B cell (primary cell): Measurements from ENCODE around the gene CAMTA1.

Experiments
- EZH2 ChIP-seq: IDR thresholded peaks from 2 replicates; pipeline ENCODE4 v1.6.1; 2012; ENCODE audit warnings: borderline replicate concordance, low read depth, mild to moderate bottlenecking, moderate library complexity, low read length; ENCODE audit not compliant: insufficient read depth, poor library complexity, severe bottlenecking
- TF ChIP-seq, protein P1 (sequence below): fragments of 200-600 bp; IDR thresholded peaks from one replicate; pipeline ENCODE4 v1.8.0; 2022; ENCODE audit warnings: antibody characterized with exemption, mild to moderate bottlenecking

DNA sequence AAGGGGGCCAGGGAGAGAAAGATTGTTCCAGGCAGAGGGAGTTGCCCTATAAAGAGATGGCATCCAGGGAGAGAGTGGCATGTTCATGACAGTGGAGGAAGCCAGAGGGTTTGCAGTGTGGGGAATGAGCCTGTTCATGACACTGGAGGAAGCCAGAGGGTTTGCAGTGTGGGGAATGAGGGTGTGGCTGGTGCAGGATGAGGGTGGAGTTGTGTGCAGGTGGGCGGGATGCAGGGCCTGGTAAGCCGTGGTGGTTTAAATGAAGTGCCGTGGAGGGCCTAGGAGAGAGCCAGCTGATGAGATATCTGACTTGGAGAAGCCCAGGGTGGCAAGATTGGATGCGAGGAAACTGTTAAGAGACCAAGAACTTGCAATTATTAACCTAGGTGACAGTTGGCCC lies 131.8 kb downstream of the CAMTA1 start:
- TF ChIP-seq, protein P1, sequence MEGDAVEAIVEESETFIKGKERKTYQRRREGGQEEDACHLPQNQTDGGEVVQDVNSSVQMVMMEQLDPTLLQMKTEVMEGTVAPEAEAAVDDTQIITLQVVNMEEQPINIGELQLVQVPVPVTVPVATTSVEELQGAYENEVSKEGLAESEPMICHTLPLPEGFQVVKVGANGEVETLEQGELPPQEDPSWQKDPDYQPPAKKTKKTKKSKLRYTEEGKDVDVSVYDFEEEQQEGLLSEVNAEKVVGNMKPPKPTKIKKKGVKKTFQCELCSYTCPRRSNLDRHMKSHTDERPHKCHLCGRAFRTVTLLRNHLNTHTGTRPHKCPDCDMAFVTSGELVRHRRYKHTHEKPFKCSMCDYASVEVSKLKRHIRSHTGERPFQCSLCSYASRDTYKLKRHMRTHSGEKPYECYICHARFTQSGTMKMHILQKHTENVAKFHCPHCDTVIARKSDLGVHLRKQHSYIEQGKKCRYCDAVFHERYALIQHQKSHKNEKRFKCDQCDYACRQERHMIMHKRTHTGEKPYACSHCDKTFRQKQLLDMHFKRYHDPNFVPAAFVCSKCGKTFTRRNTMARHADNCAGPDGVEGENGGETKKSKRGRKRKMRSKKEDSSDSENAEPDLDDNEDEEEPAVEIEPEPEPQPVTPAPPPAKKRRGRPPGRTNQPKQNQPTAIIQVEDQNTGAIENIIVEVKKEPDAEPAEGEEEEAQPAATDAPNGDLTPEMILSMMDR = no peak
- no peak for TF ChIP-seq EZH2
